Activated CD8-positive, alpha-beta T cell treated with anti-CD3 and anti-CD28 coated beads for 36 hours (primary cell): ENCODE data around the gene CFAP141. TPM values are rescaled to one million over a fixed set of nuclear protein-coding genes. Genes with fewer than 3 reads are reported as not detected.
"Not testable (repeated sequence)": the region's sequence is repeated elsewhere in the genome, so short reads cannot be mapped to it uniquely, and the experiment has no call there.

Source experiments
- ATAC-seq: fragments of 200-7000 bp; cut with Tn5 transposase; one replicate; pipeline ENCODE4 v1.10.0; 2021; ENCODE audit warnings: mild to moderate bottlenecking, moderate library complexity
- CTCF ChIA-PET: fragments of 350-600 bp; sonication (Branson Sonifier 250); formaldehyde crosslinking; loops from one replicate; lab custom pipeline; 2021; ENCODE audit warnings: antibody characterized with exemption; lab: Charles Lee
- POLR2A ChIA-PET: fragments of 350-600 bp; sonication (Branson Sonifier 250); formaldehyde crosslinking; loops from one replicate; lab custom pipeline; 2021; ENCODE audit warnings: antibody characterized with exemption; lab: Charles Lee
- DNase-seq: peaks from one replicate; pipeline ENCODE4 v3.0.0-alpha.2; 2020
- H3K27ac Mint-ChIP-seq: one replicate; pipeline ENCODE4 v1.8.0; 2021; ENCODE audit warnings: mild to moderate bottlenecking, mixed read lengths
- H3K27me3 Mint-ChIP-seq: one replicate; pipeline ENCODE4 v1.8.0; 2021; ENCODE audit warnings: mixed read lengths
- H3K36me3 Mint-ChIP-seq: one replicate; pipeline ENCODE4 v1.8.0; 2021; ENCODE audit warnings: low read depth, mixed read lengths
- H3K4me1 Mint-ChIP-seq: one replicate; pipeline ENCODE4 v1.8.0; 2021; ENCODE audit warnings: low read depth, mixed read lengths
- H3K4me3 Mint-ChIP-seq: one replicate; pipeline ENCODE4 v1.8.0; 2021; ENCODE audit warnings: mild to moderate bottlenecking, moderate library complexity, mixed read lengths
- H3K9me3 Mint-ChIP-seq: one replicate; pipeline ENCODE4 v1.8.0; 2021; ENCODE audit warnings: mixed read lengths
- CTCF ChIP-seq: fragments of 200-600 bp; IDR thresholded peaks from one replicate; pipeline ENCODE4 v1.8.0; 2022; ENCODE audit warnings: antibody characterized with exemption, mild to moderate bottlenecking
- intact Hi-C: fragments of 100-400 bp; cut with micrococcal nuclease; formaldehyde crosslinking; loops from one replicate; pipeline ENCODE4 v1.10.0; 2022
- total RNA-seq, 2 experiments: library from RNA; stranded (reverse); gene quantifications; one replicate each; pipeline ENCODE4 v1.2.3, GENCODE V29; 2021

Gene CFAP141
- total RNA-seq, 2 experiments from 2014 or later, result not detected

- Mint-ChIP-seq H3K4me3 (no peak overlapping the region), H3K36me3 (peaks cover 65% of the 10 kb centered on the region), H3K27ac (peak overlapping the region; percentile 59), H3K9me3 (no peaks in the 10 kb centered on the region), H3K4me1 (peaks cover 32% of the 10 kb centered on the region), H3K27me3 (no peaks in the 10 kb centered on the region)
- ChIA-PET POLR2A (no interaction called here), CTCF (interaction anchor here (0.8 kb wide), 1 partner anchor 97 kb away, joined by 3 read pairs; no protein-coding TSS in a partner anchor)
- TF ChIP-seq CTCF, result no peak
- no peak for ATAC-seq
- no peak for DNase-seq
- intact Hi-C loops, result no loop called here
Observed at GRCh38 chr1:154237880-154238506, 31.9 kb upstream of the CFAP141 start.

- TF ChIP-seq CTCF, result no peak
- DNase-seq (no peak), ATAC-seq (no peak)
- Mint-ChIP-seq H3K36me3 (peaks cover 60% of the 10 kb centered on the region), H3K9me3 (no peaks in the 10 kb centered on the region), H3K27ac (peak overlapping the region; percentile 59), H3K4me1 (peaks cover 31% of the 10 kb centered on the region), H3K27me3 (no peaks in the 10 kb centered on the region), H3K4me3 (no peak overlapping the region)
- POLR2A ChIA-PET, result no interaction called here
- CTCF ChIA-PET, result no interaction called here
- intact Hi-C loops, result no loop called here
Observed at GRCh38 chr1:154237435-154237834, 31.3 kb upstream of the CFAP141 start.

GRCh38 chr1:154236855-154237254 is 30.7 kb upstream of the CFAP141 start:
- Mint-ChIP-seq H3K27me3 (no peaks in the 10 kb centered on the region), H3K4me1 (peaks cover 27% of the 10 kb centered on the region), H3K27ac (no peak overlapping the region), H3K4me3 (no peak overlapping the region), H3K36me3 (peaks cover 60% of the 10 kb centered on the region), H3K9me3 (no peaks in the 10 kb centered on the region)
- ChIA-PET POLR2A (interaction anchor here (0.9 kb wide), 1 partner anchor 13 kb away, joined by 3 read pairs; no protein-coding TSS in a partner anchor), CTCF (no interaction called here)
- no peak for TF ChIP-seq CTCF
- intact Hi-C loops, result no loop called here
- no peak for DNase-seq
- ATAC-seq, result no peak

- H3K27ac Mint-ChIP-seq, H3K9me3 Mint-ChIP-seq, intact Hi-C loops, H3K27me3 Mint-ChIP-seq, DNase-seq, ATAC-seq, CTCF ChIA-PET, H3K4me1 Mint-ChIP-seq, H3K4me3 Mint-ChIP-seq: not testable (repeated sequence)
- POLR2A ChIA-PET, result interaction anchor here (0.6 to 1.2 kb wide), 2 partner anchors 50 to 316 kb away, joined by 3 read pairs; no protein-coding TSS in a partner anchor
- H3K36me3 Mint-ChIP-seq, result peaks cover 68% of the 10 kb centered on the region
Observed at GRCh38 chr1:154233127-154233526, 27.0 kb upstream of the CFAP141 start.

- POLR2A ChIA-PET, DNase-seq, H3K27me3 Mint-ChIP-seq, H3K27ac Mint-ChIP-seq, ATAC-seq, H3K4me3 Mint-ChIP-seq, intact Hi-C loops, H3K9me3 Mint-ChIP-seq: not testable (repeated sequence)
- Mint-ChIP-seq H3K4me1 (peaks cover 10% of the 10 kb centered on the region), H3K36me3 (peaks cover 64% of the 10 kb centered on the region)
- CTCF ChIA-PET, result interaction anchor here (1.3 to 1.4 kb wide), 2 partner anchors 11 to 41 kb away, joined by 3 to 4 read pairs; a partner anchor contains a TSS
Observed at GRCh38 chr1:154231112-154231511, 25.0 kb upstream of the CFAP141 start.

- CTCF ChIA-PET, result interaction anchor here (0.9 to 1.6 kb wide), 2 partner anchors 26 to 321 kb away, joined by 3 to 8 read pairs; no protein-coding TSS in a partner anchor
- H3K4me3 Mint-ChIP-seq, result no peak overlapping the region
- no peaks in the 10 kb centered on the region for H3K27me3 Mint-ChIP-seq
- TF ChIP-seq CTCF, result no peak
- peaks cover 66% of the 10 kb centered on the region for H3K36me3 Mint-ChIP-seq
- DNase-seq (no peak), ATAC-seq (no peak)
- H3K9me3 Mint-ChIP-seq, result peaks cover 7% of the 10 kb centered on the region
- peak overlapping the region; percentile 73 for H3K27ac Mint-ChIP-seq
- H3K4me1 Mint-ChIP-seq, result peaks cover 48% of the 10 kb centered on the region
- intact Hi-C loops, result no loop called here
- POLR2A ChIA-PET, result interaction anchor here (0.7 to 2.0 kb wide), 2 partner anchors 18 to 22 kb away, joined by 3 to 9 read pairs; no protein-coding TSS in a partner anchor
Observed at GRCh38 chr1:154225370-154225769, 19.2 kb upstream of the CFAP141 start.
